GM19468 (cell line): ENCODE data around the gene SCPEP1.

Experiments used
- ATAC-seq: cut with Tn5 transposase; IDR thresholded peaks from one replicate; pipeline ENCODE4 v1.9.1; 2021; ENCODE audit warnings: mild to moderate bottlenecking, moderate library complexity, moderate number of reproducible peaks; ENCODE audit not compliant: unreplicated experiment; ENCODE audit errors: extremely low read depth

SCPEP1 gene

DNA sequence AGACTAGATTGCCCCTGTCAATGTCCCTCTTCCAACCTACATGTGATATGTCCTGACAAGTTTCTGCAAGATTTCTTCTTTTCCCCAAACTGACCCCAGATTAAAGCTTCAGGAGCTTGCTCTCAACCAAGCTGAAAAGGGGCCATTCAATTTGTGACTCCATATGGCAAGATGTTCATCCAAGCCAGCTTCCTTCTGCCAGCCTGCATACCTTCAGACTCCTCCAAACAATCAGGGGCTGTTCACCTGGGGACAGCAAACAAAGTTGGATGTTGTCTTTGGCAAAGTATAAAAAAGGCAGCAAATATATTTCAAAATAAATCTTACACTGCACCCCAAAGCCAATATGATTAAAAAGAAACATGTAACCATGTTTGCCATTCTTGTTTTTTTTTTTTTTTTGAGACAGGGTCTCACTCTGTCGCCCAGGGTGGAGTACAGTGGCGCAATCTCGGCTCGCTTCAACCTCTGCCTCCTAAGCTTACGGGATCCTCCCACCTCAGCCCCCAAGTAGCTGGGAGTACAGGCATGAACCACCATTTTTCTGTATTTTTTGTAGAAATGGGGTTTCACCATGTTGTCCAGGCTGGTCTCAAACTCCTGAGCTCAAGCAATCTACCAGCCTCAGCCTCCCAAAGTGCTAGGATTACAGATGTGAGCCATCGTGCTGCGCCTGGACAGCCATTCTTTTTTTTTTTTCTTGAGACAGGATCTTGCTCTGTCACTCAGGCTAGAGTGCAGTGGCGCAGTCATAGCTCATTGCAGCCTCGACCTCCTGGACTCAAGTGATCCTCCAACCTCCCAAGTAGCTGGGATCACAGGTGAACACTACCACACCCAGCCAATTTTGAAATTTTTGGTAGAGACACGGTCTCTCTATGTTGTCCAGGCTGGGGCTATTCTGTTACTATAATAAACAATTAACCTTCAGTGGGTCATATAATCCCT is 57.1 kb downstream of the SCPEP1 start:
- ATAC-seq, result no peak

DNA sequence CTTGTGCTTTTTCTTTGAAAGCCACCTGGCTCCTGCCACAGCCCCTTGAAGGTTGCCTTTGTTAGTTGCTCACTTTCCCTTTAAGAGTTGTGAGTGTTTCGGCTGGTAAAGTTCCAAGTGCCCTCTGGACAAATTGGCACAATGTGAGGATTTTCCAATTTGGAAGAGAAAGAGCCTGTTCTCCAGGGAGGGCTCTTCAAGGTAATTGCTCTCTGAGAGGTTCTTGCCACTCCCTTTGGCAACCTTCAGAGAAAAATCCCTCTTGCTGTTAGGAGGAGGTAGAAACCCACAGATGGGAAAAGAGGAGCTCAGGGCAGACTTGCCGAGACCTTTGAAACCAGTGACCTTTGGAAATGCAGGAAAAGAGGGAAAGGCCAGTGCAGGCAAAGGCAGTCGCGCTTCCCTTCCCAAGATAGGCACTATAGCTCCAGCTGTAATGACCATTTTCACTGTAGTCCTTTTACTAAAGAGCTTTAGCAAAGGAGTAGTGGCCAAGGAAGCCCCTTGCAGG is 58.1 kb downstream of the SCPEP1 start:
- ATAC-seq, result no peak

DNA sequence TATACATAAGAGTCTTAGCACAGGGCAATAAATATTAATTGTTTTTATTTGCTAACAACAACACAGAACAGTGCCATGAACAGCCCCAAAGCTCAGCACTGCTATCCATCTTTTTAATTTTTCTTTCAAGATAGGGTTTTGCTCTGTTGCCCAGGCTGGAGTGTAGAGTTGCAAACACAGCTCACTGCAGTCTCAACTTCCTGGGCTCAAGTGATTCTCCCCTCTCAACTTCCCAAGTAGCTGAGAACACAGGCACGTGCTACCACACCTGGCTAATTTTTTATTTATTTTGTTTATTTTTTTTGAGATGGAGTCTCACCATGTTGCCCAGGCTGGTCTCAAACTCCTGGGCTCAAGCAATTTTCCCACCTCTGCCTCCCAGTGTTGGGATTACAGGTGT is 59.5 kb downstream of the SCPEP1 start:
- ATAC-seq, result no peak

DNA sequence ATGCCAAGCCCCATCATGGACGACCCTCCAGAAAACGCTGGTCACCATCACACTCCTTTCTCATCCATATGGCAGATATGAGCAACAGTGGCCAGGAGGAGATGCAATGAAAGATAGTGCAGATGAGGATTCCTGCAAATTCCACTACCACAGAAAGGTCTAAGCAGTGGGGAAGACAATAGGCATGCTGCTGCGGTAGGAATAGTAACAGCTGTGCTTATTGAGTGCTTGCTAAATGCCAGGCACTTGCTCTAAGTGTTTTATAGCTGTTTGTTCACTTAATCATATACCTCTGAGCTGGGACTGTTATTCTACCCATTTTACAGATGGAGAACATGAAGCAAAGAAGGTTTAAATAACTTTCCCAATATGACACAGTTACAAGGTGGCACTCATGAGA is 60.6 kb downstream of the SCPEP1 start:
- no peak for ATAC-seq

DNA sequence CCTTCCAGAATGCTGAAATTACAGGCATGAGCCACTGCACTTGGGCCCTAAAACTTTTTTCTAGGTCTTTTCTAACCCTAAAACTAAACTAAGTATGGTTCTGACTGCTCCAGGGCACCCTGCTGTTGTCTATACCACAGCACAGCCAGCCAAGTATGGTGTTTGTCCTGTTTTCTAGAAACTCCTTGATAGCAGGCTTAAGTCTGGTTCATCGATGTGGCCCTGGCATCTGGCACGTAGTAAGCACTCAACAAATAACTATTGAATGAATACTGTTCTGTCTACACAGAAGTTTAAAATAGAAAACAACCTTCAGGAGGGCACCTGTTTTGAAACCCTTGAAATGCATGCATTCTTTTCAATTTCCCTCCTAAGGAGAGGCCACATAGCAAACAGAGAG is 62.6 kb downstream of the SCPEP1 start:
- ATAC-seq, result no peak

DNA sequence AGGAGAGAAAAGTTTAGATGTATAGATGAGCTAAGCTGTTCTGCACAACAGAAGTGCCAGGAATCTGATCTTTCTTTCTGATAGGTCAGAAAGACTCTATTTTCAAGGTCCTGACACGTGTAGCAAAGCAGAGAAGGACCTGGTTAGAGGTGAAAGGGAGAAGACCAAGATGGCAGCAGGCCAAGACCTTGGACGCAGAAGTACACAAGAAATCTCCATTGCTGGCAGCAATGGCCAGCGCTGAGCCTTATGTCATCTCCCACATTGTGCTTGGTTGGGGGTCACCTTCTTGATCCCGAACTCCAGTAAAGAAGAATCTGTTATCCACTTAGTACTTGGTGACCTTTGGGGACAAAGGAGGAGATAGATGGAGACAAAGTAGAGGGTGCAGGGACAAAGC is 65.3 kb downstream of the SCPEP1 start:
- ATAC-seq, result no peak

DNA sequence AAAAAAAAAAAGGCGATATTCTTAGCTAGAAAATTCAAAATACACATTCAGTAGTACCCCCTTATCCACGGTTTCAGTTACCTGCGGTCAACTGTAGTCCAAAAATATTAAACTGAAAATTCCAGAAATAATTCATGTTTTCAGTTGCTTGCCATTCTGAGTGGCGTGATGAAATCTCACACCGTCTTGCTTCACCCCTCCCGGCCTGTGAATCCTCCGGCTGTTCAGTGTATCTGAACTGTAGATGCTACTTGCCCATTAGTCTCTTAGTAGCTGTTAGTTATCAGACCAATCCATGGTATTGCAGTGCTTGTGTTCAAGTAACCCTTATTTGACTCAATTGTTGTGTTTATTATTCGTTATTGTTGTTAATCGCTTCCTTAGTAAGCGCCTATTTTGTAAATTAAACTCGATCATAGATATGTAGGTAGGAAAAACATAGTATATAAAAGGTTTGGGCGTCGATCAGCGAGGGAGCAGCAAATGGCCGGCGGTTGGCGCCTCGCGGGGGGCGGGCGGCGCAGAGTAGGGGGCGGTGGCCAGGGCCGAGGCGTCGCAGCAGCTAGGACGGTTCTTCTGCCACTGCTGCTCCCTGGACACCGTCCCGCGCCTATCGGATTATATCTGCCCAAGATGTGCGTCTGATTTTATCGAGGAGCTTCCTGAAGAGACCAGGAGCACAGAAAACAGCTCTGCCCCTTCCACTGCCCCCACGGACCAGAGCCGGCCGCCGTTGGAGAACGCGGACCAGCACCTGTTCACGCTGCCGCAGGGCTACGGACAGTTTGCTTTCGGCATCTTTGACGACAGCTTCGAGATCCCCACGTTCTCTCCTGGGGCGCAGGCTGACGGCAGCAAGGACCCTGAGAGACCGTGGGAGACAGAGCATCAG is 67.3 kb downstream of the SCPEP1 start:
- ATAC-seq, result no peak

DNA sequence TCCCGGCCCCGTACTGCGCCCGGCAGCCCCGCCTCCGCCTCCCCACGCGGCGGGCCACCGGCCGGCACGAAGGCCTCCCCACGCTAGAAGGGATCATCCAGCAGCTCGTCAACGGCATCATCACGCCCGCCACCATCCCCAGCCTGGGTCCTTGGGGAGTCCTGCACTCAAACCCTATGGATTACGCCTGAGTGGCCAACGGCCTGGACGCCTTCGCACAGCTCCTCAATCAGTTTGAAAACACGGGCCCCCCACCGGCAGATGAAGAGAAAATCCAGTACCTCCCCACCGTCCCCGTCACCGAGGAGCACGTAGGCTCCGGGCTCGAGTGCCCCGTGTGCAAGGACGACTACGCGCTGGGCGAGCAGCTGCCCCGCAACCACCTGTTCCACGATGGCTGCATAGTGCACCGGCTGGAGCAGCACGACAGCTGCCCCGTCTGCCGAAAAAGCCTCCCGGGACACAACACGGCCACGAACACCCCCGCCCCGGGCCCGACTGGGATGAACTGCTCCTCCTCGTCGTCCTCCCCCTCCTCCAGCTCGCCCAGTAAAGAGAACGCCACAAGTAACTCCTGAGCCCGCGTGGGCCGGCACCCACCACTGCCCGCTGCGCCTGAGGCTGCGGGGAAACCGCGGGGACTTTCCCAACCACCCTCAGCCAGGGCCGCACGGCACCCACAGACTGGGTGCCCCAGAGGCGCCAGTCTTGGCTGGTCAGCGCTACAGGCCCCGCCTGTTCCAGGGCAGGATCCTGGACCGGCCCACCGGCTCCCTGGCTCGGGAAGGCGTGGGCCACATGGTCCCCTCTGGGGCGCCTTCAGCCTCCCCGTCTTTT is 68.2 kb downstream of the SCPEP1 start:
- ATAC-seq, result no peak

DNA sequence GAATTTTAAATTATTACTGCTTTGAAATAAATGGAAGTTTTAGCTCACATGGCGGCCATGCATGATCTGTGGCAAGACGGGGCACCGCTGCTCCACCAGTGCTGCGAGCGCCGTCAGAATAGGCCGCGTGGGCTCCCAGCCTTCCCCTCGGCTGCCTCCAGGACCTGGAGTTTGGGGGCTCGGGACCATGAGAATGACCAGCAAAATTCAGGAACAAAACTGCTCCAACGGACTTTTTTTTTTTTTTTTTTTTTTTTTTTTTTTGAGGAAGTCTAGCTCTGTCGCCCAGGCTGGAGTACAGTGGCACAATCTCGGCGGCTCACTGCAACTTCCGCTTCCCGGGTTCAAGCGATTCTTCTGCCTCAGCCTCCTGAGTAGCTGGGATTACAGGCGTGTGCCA is 68.8 kb downstream of the SCPEP1 start:
- no peak for ATAC-seq

DNA sequence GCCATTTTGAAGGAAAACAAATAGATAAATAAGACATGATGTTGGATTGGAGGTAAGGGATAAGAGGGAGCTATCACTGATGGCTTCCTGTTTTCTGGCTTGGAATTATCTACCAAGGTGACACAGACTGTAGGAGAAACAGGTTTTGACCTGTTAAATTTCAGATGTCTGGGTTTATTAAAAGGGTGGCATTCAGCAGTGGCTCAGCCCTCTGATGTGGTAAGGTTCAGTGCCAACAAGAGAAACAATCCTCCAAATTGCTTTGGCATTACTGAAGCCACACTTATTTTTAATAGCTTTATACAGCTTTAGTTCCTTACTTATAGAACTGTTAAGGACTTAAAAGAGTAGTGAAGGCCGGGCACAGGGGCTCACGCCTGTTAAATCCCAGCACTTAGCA is 70.2 kb downstream of the SCPEP1 start:
- no peak for ATAC-seq

DNA sequence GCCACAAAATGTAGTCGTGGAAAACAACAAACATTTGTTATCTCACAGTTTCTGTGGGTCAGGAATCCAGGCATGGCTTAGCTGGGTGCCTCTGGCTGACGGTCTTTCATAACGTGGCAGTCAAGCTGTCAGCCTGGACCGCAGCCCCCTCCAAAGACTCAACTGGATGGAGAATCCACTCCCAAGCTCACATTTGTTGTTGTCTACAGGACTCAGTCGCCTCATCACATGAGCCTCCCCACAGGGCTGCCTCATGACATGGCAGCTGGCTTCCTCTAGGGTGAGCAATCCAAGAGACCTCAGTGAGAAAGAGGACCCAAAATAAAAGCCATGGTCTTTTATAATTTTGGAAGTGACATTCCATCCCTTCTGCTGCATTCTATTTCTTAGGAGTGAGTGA is 72.4 kb downstream of the SCPEP1 start:
- no peak for ATAC-seq

DNA sequence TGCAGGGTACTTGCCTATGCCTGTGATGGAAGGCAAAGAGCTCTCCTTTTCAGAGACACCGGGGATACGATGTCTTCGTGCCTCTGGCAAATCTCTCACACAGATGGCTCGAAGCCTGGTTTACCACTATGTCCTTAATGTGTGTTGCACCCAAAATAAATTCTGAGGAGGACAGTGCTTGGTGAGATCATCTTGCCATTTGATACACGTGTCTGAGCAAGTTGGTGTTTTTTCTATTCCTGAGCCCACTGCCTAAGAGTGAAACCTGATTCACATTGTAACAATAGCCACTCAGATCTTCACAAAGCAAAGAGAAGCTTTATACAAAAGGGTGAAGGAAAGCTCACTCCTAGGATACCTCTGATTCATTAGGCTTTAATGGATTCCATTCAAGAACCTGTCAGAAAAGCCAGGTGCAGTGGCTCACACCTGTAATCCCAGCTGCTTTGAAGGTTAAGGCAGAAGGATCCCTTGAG is 74.0 kb downstream of the SCPEP1 start:
- ATAC-seq, result no peak
